22Rv1 (cell line): ENCODE results near the gene SPATA3.

Experiments
- ZFX ChIP-seq: fragments of 450-650 bp; IDR thresholded peaks from 2 replicates; pipeline ENCODE4 v1.6.1; 2017; ENCODE audit warnings: antibody characterized with exemption, borderline replicate concordance
- TF ChIP-seq, protein P1 (sequence below): fragments of 450-650 bp; IDR thresholded peaks from 2 replicates; pipeline ENCODE4 v1.5.1; 2017; ENCODE audit warnings: mild to moderate bottlenecking

DNA sequence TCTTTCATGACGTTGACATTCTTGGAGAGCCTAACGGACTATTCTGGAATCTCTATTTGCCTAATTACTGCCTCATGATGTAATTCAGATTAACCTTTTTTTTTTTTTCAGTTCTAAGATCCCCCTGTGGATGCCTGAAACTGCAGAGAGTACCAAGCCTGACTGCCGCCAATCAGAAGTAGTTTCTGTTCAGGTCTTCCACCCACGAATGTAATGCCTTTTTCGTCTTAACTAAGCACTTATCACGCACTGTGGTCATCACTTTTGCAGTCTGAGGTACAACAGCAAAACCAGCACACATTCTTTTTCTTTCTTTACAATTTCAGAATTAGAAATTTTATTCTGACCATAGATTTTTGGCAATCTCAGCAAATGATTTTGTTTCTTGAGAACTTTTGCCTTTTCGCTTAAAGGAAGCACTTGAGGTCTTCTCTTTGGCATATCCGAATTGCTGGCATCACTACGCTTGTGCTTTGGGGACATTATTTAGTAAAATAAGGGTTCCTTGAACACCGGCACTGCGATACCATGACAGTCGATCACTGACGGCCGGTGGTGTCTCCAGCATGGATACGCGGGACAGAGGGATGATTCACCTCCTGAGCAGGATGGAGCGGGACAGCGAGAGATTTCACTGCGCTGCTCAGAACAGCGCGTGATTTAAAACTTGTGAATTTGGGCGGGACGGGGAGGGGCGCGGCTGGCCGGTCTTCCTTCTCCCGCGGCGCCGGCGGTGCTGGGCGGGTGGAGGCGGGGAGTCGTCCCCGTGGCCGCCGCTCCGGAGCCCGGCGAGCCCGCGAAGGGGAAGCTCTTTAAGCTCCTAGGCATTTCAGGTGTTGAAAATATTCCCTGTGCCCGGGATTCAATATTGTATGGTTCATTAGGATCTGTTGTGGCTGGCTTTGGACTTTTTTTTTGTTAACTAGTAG is 38.8 kb upstream of the SPATA3 start:
- TF ChIP-seq, protein P1, sequence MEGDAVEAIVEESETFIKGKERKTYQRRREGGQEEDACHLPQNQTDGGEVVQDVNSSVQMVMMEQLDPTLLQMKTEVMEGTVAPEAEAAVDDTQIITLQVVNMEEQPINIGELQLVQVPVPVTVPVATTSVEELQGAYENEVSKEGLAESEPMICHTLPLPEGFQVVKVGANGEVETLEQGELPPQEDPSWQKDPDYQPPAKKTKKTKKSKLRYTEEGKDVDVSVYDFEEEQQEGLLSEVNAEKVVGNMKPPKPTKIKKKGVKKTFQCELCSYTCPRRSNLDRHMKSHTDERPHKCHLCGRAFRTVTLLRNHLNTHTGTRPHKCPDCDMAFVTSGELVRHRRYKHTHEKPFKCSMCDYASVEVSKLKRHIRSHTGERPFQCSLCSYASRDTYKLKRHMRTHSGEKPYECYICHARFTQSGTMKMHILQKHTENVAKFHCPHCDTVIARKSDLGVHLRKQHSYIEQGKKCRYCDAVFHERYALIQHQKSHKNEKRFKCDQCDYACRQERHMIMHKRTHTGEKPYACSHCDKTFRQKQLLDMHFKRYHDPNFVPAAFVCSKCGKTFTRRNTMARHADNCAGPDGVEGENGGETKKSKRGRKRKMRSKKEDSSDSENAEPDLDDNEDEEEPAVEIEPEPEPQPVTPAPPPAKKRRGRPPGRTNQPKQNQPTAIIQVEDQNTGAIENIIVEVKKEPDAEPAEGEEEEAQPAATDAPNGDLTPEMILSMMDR, result no peak
- no peak for TF ChIP-seq ZFX
